BLaER1 (cell line): ENCODE measurements around the gene TM4SF5.

Experiments used
- H3K27ac ChIP-seq: shearing (Covaris generic); formaldehyde crosslinking; 2 replicates; pipeline ENCODE4 v1.8.1; 2022
- H3K27me3 ChIP-seq: shearing (Covaris generic); formaldehyde crosslinking; 2 replicates; pipeline ENCODE4 v1.8.1; 2022
- H3K36me3 ChIP-seq: shearing (Covaris generic); formaldehyde crosslinking; 2 replicates; pipeline ENCODE4 v1.8.1; 2022
- H3K4me1 ChIP-seq: shearing (Covaris generic); formaldehyde crosslinking; 2 replicates; pipeline ENCODE4 v1.8.1; 2022
- H3K4me2 ChIP-seq: shearing (Covaris generic); formaldehyde crosslinking; 2 replicates; pipeline ENCODE4 v1.8.1; 2022
- H3K4me3 ChIP-seq: shearing (Covaris generic); formaldehyde crosslinking; 2 replicates; pipeline ENCODE4 v1.8.1; 2022
- H3K9ac ChIP-seq: shearing (Covaris generic); formaldehyde crosslinking; 2 replicates; pipeline ENCODE4 v1.8.1; 2022
- H3K9me3 ChIP-seq: shearing (Covaris generic); formaldehyde crosslinking; 2 replicates; pipeline ENCODE4 v1.8.1; 2022
- H4K20me1 ChIP-seq: shearing (Covaris generic); formaldehyde crosslinking; 2 replicates; pipeline ENCODE4 v1.8.1; 2022
- Cebpa-rat ChIP-seq: shearing (Covaris generic); IDR thresholded peaks from 2 replicates; pipeline ENCODE4 v1.8.1; 2022

TM4SF5 gene

GRCh38 chr17:4768298-4768697, 3.4 kb upstream of the TM4SF5 start:
- Histone ChIP-seq H3K4me1 (peaks cover 61% of the 10 kb centered on the region), H3K9ac (no peak overlapping the region), H3K4me2 (no peak overlapping the region), H3K4me3 (no peak overlapping the region), H4K20me1 (no peaks in the 10 kb centered on the region), H3K9me3 (no peaks in the 10 kb centered on the region), H3K27ac (no peak overlapping the region), H3K27me3 (no peaks in the 10 kb centered on the region), H3K36me3 (no peaks in the 10 kb centered on the region)
- TF ChIP-seq Cebpa-rat, result no peak

DNA sequence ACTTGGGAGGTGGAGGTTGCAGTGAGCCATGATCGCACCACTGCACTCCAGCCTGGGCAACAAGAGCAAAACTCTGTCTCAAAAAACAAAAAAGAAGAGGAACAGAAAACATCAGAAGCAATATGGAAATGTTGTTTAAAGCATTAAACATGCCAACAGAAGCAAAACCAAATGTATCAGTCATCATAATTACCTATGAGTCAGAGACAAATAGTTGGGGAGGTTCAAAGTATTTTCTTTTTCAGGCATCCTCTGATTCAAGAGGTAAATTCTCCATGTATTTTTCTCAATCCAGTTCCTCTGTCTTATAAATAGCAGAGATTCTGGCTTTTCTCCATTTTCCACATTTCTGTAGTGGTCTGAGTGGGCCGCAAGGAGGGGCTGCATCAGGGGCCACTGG, 2.1 kb upstream of the TM4SF5 start:
- no peaks in the 10 kb centered on the region for H3K36me3 ChIP-seq
- no peak overlapping the region for H3K9ac ChIP-seq
- H3K27ac ChIP-seq, result no peak overlapping the region
- no peak for TF ChIP-seq Cebpa-rat
- no peaks in the 10 kb centered on the region for H4K20me1 ChIP-seq
- no peaks in the 10 kb centered on the region for H3K27me3 ChIP-seq
- no peak overlapping the region for H3K4me3 ChIP-seq
- H3K4me2 ChIP-seq, result no peak overlapping the region
- H3K9me3 ChIP-seq, result no peaks in the 10 kb centered on the region
- peaks cover 62% of the 10 kb centered on the region for H3K4me1 ChIP-seq

GRCh38 chr17:4772235-4772613, 538 bp downstream of the TM4SF5 start:
- Histone ChIP-seq H3K4me3 (no peak overlapping the region), H3K36me3 (no peaks in the 10 kb centered on the region), H3K4me1 (peaks cover 69% of the 10 kb centered on the region), H3K9ac (no peak overlapping the region), H3K27me3 (no peaks in the 10 kb centered on the region), H3K9me3 (no peaks in the 10 kb centered on the region), H3K4me2 (peak overlapping the region; percentile 73), H4K20me1 (no peaks in the 10 kb centered on the region), H3K27ac (peak overlapping the region; percentile 81)
- TF ChIP-seq Cebpa-rat, result no peak

DNA sequence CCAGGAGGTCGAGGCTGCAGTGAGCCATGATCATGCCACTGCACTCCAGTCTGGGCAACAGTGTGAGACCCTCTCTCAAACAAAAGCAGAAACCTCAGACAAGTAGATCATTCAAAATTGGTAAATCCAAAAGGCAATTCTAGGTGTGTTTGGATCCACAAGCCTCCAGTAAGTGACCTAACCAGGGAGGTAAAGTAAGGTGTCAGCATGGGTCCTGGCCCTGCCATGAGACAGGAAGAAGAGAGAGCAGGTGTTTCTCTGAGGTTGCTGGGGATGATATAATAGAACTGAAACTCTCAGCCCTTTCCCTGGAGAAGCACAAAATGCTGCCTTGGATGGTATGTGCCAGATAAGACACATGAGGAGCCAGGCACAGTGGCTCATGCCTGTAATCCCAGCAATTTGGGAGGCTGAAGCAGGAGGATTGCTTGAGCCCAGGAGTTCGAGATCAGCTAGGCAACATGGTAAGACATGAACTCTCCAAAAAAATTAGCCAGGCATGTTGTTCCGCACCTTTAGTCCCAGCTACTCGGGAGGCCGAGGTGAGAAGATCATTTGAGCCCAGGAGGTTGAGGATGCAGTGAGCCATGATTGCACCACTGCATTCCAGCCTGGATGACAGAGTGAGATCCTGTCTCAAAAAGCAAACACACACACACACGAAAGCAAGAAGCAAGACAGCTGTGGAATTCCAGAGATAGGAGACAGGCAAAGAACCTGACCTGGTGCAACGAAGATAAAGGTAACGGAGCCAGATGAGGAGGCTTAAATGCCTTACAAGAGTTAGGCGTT, 6.5 kb downstream of the TM4SF5 start:
- Histone ChIP-seq H3K4me3 (no peak overlapping the region), H3K4me1 (peaks cover 51% of the 10 kb centered on the region), H3K9me3 (no peaks in the 10 kb centered on the region), H3K27me3 (peaks cover 10% of the 10 kb centered on the region), H3K36me3 (no peaks in the 10 kb centered on the region), H4K20me1 (no peaks in the 10 kb centered on the region), H3K27ac (no peak overlapping the region), H3K9ac (no peak overlapping the region), H3K4me2 (no peak overlapping the region)
- no peak for TF ChIP-seq Cebpa-rat

DNA sequence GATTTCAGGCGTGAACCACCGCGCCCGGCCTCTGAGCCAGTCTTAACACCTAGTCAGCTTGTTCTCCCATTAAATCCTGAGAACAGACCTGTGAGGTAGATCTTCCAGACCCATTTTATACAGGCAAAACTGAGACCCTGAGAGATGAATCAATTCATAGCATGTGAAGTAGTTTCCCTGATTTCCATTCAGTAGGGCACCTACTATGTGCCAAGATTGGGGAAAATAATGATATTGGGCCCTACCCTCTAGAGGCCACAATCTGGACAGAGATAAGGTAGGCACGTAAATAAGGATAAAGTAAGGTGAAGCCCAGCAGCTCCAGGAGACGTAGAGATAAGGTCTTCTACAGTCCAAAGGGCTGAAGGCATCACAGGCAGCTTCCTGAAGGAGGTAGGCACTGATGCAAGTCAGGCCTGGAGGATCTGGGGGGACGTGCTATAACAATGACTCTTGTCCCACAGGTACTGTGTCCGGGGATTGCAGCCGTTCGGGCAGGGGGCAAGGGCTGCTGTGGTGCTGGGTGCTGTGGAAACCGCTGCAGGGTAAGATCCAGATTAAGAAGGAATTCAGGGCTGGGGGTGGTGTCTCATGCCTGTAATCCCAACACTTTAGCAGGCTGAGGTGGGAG, 8.8 kb downstream of the TM4SF5 start:
- no peak for TF ChIP-seq Cebpa-rat
- H4K20me1 ChIP-seq, result peaks cover 4% of the 10 kb centered on the region; the same call in 1 of the 2 replicates

DNA sequence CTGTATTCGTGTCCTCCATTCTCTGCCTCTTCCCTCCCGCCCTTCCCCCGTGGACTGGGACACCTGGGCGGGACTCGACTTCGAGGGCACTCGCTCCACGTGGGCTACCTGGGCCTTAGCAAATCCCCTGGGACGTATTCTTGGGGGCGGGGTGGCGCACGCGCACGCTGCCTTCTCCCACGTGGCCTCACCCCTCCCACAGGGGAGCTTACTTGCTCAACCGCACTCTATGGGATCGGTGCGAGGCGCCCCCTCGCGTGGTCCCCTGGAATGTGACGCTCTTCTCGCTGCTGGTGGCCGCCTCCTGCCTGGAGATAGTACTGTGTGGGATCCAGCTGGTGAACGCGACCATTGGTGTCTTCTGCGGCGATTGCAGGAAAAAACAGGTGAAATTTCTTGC, 11.0 kb downstream of the TM4SF5 start:
- peaks cover 21% of the 10 kb centered on the region for H4K20me1 ChIP-seq
- H3K4me2 ChIP-seq, result no peak overlapping the region
- peaks cover 27% of the 10 kb centered on the region for H3K4me1 ChIP-seq
- no peak for TF ChIP-seq Cebpa-rat
- no peaks in the 10 kb centered on the region for H3K9me3 ChIP-seq
- no peaks in the 10 kb centered on the region for H3K36me3 ChIP-seq
- H3K4me3 ChIP-seq, result no peak overlapping the region
- no peak overlapping the region for H3K27ac ChIP-seq
- H3K9ac ChIP-seq, result no peak overlapping the region
- H3K27me3 ChIP-seq, result peaks cover 55% of the 10 kb centered on the region

More for the DNA sequence above, 8.8 kb downstream of the TM4SF5 start:
- H3K9me3 ChIP-seq, result no peaks in the 10 kb centered on the region
- H3K4me1 ChIP-seq, result peaks cover 31% of the 10 kb centered on the region
- H3K4me2 ChIP-seq, result no peak overlapping the region
- H3K9ac ChIP-seq, result no peak overlapping the region
- no peak overlapping the region for H3K27ac ChIP-seq
- H3K36me3 ChIP-seq, result no peaks in the 10 kb centered on the region
- H3K27me3 ChIP-seq, result peaks cover 33% of the 10 kb centered on the region
- H3K4me3 ChIP-seq, result no peak overlapping the region

DNA sequence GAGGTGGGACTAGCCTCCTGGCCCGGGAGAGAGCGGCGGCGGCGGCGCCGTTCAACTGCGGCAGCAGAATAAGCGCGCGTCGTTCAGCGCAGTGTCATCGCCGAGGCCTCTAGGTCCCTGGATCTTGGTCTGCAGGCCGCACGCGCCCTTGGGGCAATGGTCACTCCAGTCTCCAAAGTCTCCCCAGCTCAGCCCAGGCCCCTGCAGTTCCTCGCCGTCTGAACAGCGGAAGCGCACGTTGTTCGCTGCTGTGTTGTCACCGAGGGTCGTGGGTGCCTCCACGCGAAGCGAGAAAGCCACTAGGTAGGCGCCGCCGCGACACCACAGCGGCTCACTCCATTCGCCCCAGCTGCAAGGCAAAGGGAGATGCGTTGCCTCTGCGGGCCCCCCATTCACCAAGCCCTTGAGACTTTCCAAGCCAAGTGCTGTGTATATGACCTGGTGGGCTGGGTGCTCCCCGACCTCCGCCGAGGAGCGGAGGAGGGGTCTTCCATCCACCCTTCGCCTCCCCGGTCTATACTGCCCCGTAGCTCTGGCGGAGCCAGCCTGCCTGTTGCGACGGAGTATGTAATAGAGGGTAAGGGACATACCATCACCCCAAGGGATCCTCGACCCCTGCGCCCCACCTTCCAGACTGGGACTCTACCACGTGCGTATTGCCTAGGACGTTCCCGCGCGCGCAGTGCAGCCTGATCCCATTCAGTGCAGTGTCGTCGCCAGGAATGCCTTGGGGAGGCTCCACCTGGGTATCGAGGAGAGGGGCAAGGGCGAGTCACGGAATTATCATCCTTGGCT, 13.8 kb downstream of the TM4SF5 start:
- Histone ChIP-seq H3K27ac (no peak overlapping the region), H4K20me1 (peaks cover 30% of the 10 kb centered on the region), H3K9me3 (no peaks in the 10 kb centered on the region), H3K9ac (no peak overlapping the region), H3K4me2 (peak overlapping the region; percentile 29; the same call in 1 of the 2 replicates), H3K27me3 (peaks cover 75% of the 10 kb centered on the region), H3K36me3 (no peaks in the 10 kb centered on the region), H3K4me3 (no peak overlapping the region), H3K4me1 (peaks cover 41% of the 10 kb centered on the region)
- no peak for TF ChIP-seq Cebpa-rat

DNA sequence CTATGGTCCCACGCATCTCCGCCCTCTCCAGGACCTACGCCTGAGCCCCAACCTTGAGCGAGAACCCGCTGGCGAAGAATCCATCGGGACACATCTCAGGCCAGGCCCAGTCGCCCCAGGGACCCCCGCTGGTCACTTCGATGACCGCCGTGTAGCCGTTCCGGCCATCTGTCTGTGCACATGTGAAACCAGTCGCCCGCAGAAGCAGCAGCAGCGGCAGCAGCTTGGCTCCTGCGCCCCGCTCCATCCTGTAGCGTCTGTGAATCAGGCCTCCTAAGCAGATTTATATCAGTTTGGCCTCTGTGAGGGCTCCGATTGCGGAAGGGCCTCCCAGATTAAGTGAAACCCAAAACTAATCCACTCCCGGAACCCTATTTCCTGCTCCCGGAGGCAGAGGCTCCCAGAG, 14.4 kb downstream of the TM4SF5 start, which contains the start of gene VMO1:
Gene VMO1, minus strand, starts transcription at position 259 of the 406 bp plus-strand sequence. Its CDS starts 12 bp downstream, at position 247.
- peak within 1 kb of the TSS; percentile 29; the same call in 1 of the 2 replicates for H3K4me2 ChIP-seq
- peaks cover 75% of the 10 kb centered on the region for H3K27me3 ChIP-seq
- H3K27ac ChIP-seq, result no peak within 1 kb of the TSS
- H3K4me3 ChIP-seq, result no peak within 1 kb of the TSS
- peaks cover 30% of the 10 kb centered on the region for H4K20me1 ChIP-seq
- H3K4me1 ChIP-seq, result peaks cover 44% of the 10 kb centered on the region
- no peaks in the 10 kb centered on the region for H3K36me3 ChIP-seq
- H3K9me3 ChIP-seq, result no peaks in the 10 kb centered on the region
- TF ChIP-seq Cebpa-rat, result no peak
- no peak within 1 kb of the TSS for H3K9ac ChIP-seq

GRCh38 chr17:4786516-4786915, 14.8 kb downstream of the TM4SF5 start:
- Histone ChIP-seq H3K9me3 (no peaks in the 10 kb centered on the region), H3K9ac (no peak overlapping the region), H3K27me3 (peaks cover 75% of the 10 kb centered on the region), H3K36me3 (no peaks in the 10 kb centered on the region), H3K27ac (no peak overlapping the region), H4K20me1 (peaks cover 30% of the 10 kb centered on the region), H3K4me2 (peak overlapping the region; percentile 29; the same call in 1 of the 2 replicates), H3K4me3 (no peak overlapping the region), H3K4me1 (peaks cover 44% of the 10 kb centered on the region)
- no peak for TF ChIP-seq Cebpa-rat
